HCT116 (cell line): ENCODE results near the gene EEF1G. TPM values are rescaled to one million over a fixed set of nuclear protein-coding genes. Genes with fewer than 3 reads are reported as not detected.
"Not testable (repeated sequence)": the region's sequence is repeated elsewhere in the genome, so short reads cannot be mapped to it uniquely, and the experiment has no call there.

ENCODE experiments used
- ATAC-seq: fragments of 200-7000 bp; cut with Tn5 transposase; 2 replicates; pipeline ENCODE4 v1.9.1; 2020; ENCODE audit warnings: mild to moderate bottlenecking, moderate library complexity
- BruUV-seq: library from RNA; stranded (reverse); fragments of 400-500 nt; replicated peaks from 2 replicates; lab custom pipeline; 2021; lab: Mats Ljungman, UMichigan
- CTCF ChIA-PET: fragments of 300-600 bp; sonication (Branson Sonifier 250); formaldehyde crosslinking; loops from one replicate; lab custom pipeline; 2021; ENCODE audit warnings: antibody characterized with exemption; lab: Charles Lee
- POLR2A ChIA-PET: fragments of 300-600, 350-600 bp; sonication (Branson Sonifier 250); formaldehyde crosslinking; loops from one replicate; lab custom pipeline; 2021; ENCODE audit warnings: antibody characterized with exemption; lab: Charles Lee
- RAD21 ChIA-PET, 2 experiments: fragments of 300-600 bp; sonication (Branson Sonifier 250); formaldehyde crosslinking; loops; one replicate each; lab custom pipeline; 2023; ENCODE audit warnings: low total read pairs in 2 of 2; ENCODE audit not compliant: uncharacterized antibody in 2 of 2, unreplicated experiment in 2 of 2, low non-redundant PET in 1 of 2; lab: Charles Lee
- DNase-seq: peaks from one replicate; pipeline ENCODE4 v3.0.0-alpha.2; 2010; ENCODE audit warnings: low read depth, low spot score
- H2AFZ ChIP-seq: fragments of 200-600 bp; shearing (Covaris generic), sonication (generic); 2 replicates; pipeline ENCODE4 v1.6.1; 2017; ENCODE audit warnings: low read depth, mixed run types, mixed read lengths, antibody characterized with exemption, low read length; ENCODE audit not compliant: poor library complexity, severe bottlenecking
- H3K27ac ChIP-seq: 2 replicates; pipeline ENCODE4 v1.5.1; 2012; ENCODE audit warnings: low read depth, low read length
- H3K27me3 ChIP-seq: fragments of 200-600 bp; sonication (generic); 2 replicates; pipeline ENCODE4 v1.6.1; 2016; ENCODE audit warnings: mixed run types, low read length, mixed read lengths; ENCODE audit not compliant: insufficient read depth
- H3K36me3 ChIP-seq, 2 experiments: fragments of 200-500 bp in 1 of 2; fragments of 200-600 bp in 1 of 2; sonication (Bioruptor generic) in 1 of 2; sonication (generic) in 1 of 2; 2 replicates each; pipeline versions ENCODE4 v1.5.1 to v1.6.1; 2014 to 2016; ENCODE audit warnings: low read length in 2 of 2, inconsistent platforms in 1 of 2, mixed read lengths in 1 of 2, mixed run types in 1 of 2; ENCODE audit not compliant: insufficient read depth in 2 of 2, control insufficient read depth in 1 of 2
- H3K4me1 ChIP-seq, 2 experiments: fragments of 200-600 bp in 1 of 2; sonication (generic) in 1 of 2; 2 replicates each; pipeline versions ENCODE4 v1.5.1 to v1.6.1; 2012 to 2017; ENCODE audit warnings: low read length in 2 of 2, inconsistent platforms in 1 of 2, mild to moderate bottlenecking in 1 of 2, mixed read lengths in 1 of 2, mixed run types in 1 of 2, moderate library complexity in 1 of 2; ENCODE audit not compliant: insufficient read depth in 2 of 2, control insufficient read depth in 1 of 2
- H3K4me2 ChIP-seq: fragments of 200-600 bp; sonication (generic); 2 replicates; pipeline ENCODE4 v1.6.1; 2017; ENCODE audit warnings: mixed run types, low read length, mixed read lengths
- H3K4me3 ChIP-seq, 2 experiments: fragments of 200-600 bp in 1 of 2; sonication (generic) in 1 of 2; replicated peaks in 1 of 2; 2 replicates each; pipeline ENCODE4 v1.5.1; 2011 to 2016; ENCODE audit warnings: low read length in 2 of 2, control low read depth in 1 of 2, low read depth in 1 of 2, mild to moderate bottlenecking in 1 of 2, mixed read lengths in 1 of 2, mixed run types in 1 of 2
- H3K79me2 ChIP-seq: fragments of 200-600 bp; sonication (generic); 2 replicates; pipeline ENCODE4 v1.6.1; 2017; ENCODE audit warnings: mild to moderate bottlenecking, mixed run types, low read length, moderate library complexity, mixed read lengths; ENCODE audit not compliant: insufficient read depth
- H3K9ac ChIP-seq: fragments of 200-600 bp; sonication (generic); 2 replicates; pipeline ENCODE4 v1.6.1; 2016; ENCODE audit warnings: low read length, mixed read lengths
- H3K9me2 ChIP-seq: fragments of 200-600 bp; sonication (generic), shearing (Covaris generic); 2 replicates; pipeline ENCODE4 v1.6.1; 2017; ENCODE audit warnings: mixed run types, mild to moderate bottlenecking, moderate library complexity; ENCODE audit not compliant: insufficient read depth
- H3K9me3 ChIP-seq, 2 experiments: fragments of 200-500 bp in 1 of 2; fragments of 200-600 bp in 1 of 2; sonication (Bioruptor generic) in 1 of 2; sonication (generic) in 1 of 2; 2 replicates each; pipeline ENCODE4 v1.6.1; 2014 to 2017; ENCODE audit warnings: low read length in 2 of 2, mixed read lengths in 2 of 2, inconsistent platforms in 1 of 2, low read depth in 1 of 2, mild to moderate bottlenecking in 1 of 2, mixed run types in 1 of 2, moderate library complexity in 1 of 2; ENCODE audit not compliant: control insufficient read depth in 1 of 2, insufficient read depth in 1 of 2
- H4K20me1 ChIP-seq: fragments of 200-600 bp; sonication (generic), shearing (Covaris generic); 2 replicates; pipeline ENCODE4 v1.6.1; 2017; ENCODE audit warnings: mixed run types, mild to moderate bottlenecking, moderate library complexity; ENCODE audit not compliant: insufficient read depth
- CBX3 ChIP-seq: IDR thresholded peaks from 2 replicates; pipeline ENCODE4 v1.6.1; 2012; ENCODE audit warnings: low read depth
- CTCF ChIP-seq, 3 experiments: fragments of 200-600 bp in 1 of 3; sonication (generic) in 1 of 3; IDR thresholded peaks in 2 of 3; conservative IDR thresholded peaks in 1 of 3; 2 replicates each; pipeline ENCODE4 v1.5.1; 2012 to 2017; ENCODE audit warnings: low read depth in 2 of 3, low read length in 2 of 3, antibody characterized with exemption in 1 of 3, borderline replicate concordance in 1 of 3, control low read depth in 1 of 3, mild to moderate bottlenecking in 1 of 3, mixed read lengths in 1 of 3, mixed run types in 1 of 3, moderate library complexity in 1 of 3; ENCODE audit not compliant: insufficient read depth in 1 of 3
- EGR1 ChIP-seq: IDR thresholded peaks from 2 replicates; pipeline ENCODE4 v1.6.1; 2012; ENCODE audit warnings: low read depth
- ELF1 ChIP-seq: IDR thresholded peaks from 2 replicates; pipeline ENCODE4 v1.6.1; 2012; ENCODE audit warnings: low read depth, borderline replicate concordance
- EZH2 ChIP-seq: fragments of 200-600 bp; sonication (generic); IDR thresholded peaks from 2 replicates; pipeline ENCODE4 v1.6.1; 2017; ENCODE audit warnings: antibody characterized with exemption, mixed run types
- FOSL1 ChIP-seq: IDR thresholded peaks from 2 replicates; pipeline ENCODE4 v1.6.1; 2012; ENCODE audit warnings: low read depth
- JUND ChIP-seq: IDR thresholded peaks from 2 replicates; pipeline ENCODE4 v1.6.1; 2012
- POLR2A ChIP-seq: IDR thresholded peaks from 2 replicates; pipeline ENCODE4 v1.7.0; 2011; ENCODE audit warnings: borderline replicate concordance; ENCODE audit not compliant: insufficient read depth, insufficient read length; ENCODE audit errors: extremely low read depth
- RAD21 ChIP-seq: IDR thresholded peaks from 2 replicates; pipeline ENCODE4 v1.6.1; 2012; ENCODE audit warnings: low read depth, mild to moderate bottlenecking
- SIN3A ChIP-seq: IDR thresholded peaks from 2 replicates; pipeline ENCODE4 v1.6.1; 2012; ENCODE audit warnings: low read depth
- SP1 ChIP-seq: IDR thresholded peaks from 2 replicates; pipeline ENCODE4 v1.6.1; 2012; ENCODE audit warnings: low read depth
- SRF ChIP-seq: IDR thresholded peaks from 2 replicates; pipeline ENCODE4 v1.6.1; 2012; ENCODE audit warnings: low read depth
- TCF7L2 ChIP-seq: IDR thresholded peaks from 2 replicates; pipeline ENCODE4 v1.7.0; 2011; ENCODE audit warnings: borderline replicate concordance, inconsistent platforms; ENCODE audit not compliant: insufficient read depth, insufficient read length; ENCODE audit errors: extremely low read depth
- ZBTB33 ChIP-seq: IDR thresholded peaks from 2 replicates; pipeline ENCODE4 v1.6.1; 2011; ENCODE audit warnings: mild to moderate bottlenecking, low read length, moderate library complexity; ENCODE audit not compliant: insufficient replicate concordance; ENCODE audit errors: extremely low read depth
- ZFX ChIP-seq: fragments of 450-650 bp; IDR thresholded peaks from 2 replicates; pipeline ENCODE4 v1.6.1; 2017
- ZNF274 ChIP-seq: fragments of 200-500 bp; sonication (Bioruptor generic); IDR thresholded peaks from 2 replicates; pipeline ENCODE4 v1.6.1; 2014; ENCODE audit warnings: mild to moderate bottlenecking, low read depth, low read length, inconsistent platforms
- intact Hi-C: fragments of 100-400 bp; cut with micrococcal nuclease; formaldehyde crosslinking; loops from 2 replicates; pipeline ENCODE4 v1.10.0; 2022
- total RNA-seq: library from RNA; stranded (reverse); gene quantifications from one replicate; pipeline ENCODE4 v1.2.1, GENCODE V29; 2021; ENCODE audit not compliant: unreplicated experiment

Gene EEF1G
- total RNA-seq, 1 experiment from 2014 or later = 1,901 TPM

- POLR2A ChIA-PET = interaction anchor here (0.7 to 2.7 kb wide), 5 partner anchors 8 to 135 kb away, joined by 3 to 15 read pairs (median 5); partner anchors contain the start of gene EEF1G
- H3K27ac ChIP-seq = peak overlapping the region; percentile 99
- not testable (repeated sequence) for H2AFZ ChIP-seq
Measured at GRCh38 chr11:62559626-62560025, 14.1 kb downstream of the EEF1G start.

GRCh38 chr11:62559204-62559603, 14.5 kb downstream of the EEF1G start:
- ChIA-PET POLR2A (interaction anchor here (0.7 to 2.7 kb wide), 6 partner anchors 8 to 134 kb away, joined by 3 to 15 read pairs (median 4); partner anchors contain the start of gene EEF1G), RAD21 (interaction anchor here (1.1 to 2.3 kb wide), 2 partner anchors 12 to 16 kb away, joined by 3 to 11 read pairs; no protein-coding TSS in a partner anchor), CTCF (interaction anchor here (1.3 to 5.8 kb wide), 4 partner anchors 14 to 165 kb away, joined by 6 to 93 read pairs (median 33); partner anchors contain the start of gene EEF1G)
- no peak for ATAC-seq
- H4K20me1 ChIP-seq = peaks cover 7% of the 10 kb centered on the region; the same call in 1 of the 2 replicates
- H3K79me2 ChIP-seq = peaks cover 65% of the 10 kb centered on the region
- H3K4me1 ChIP-seq = peaks cover 89 to 98% of the 10 kb centered on the region in 2 experiments
- H2AFZ ChIP-seq = no peak overlapping the region
- intact Hi-C loops = loop anchor here (5.0 kb wide), 1 partner anchor 283 kb away; no protein-coding TSS in a partner anchor
- H3K9me3 ChIP-seq = no peaks in the 10 kb centered on the region
- DNase-seq = no peak
- no peaks in the 10 kb centered on the region for H3K27me3 ChIP-seq
- peak overlapping the region; percentile 94 for H3K4me2 ChIP-seq
- BruUV-seq = no TSS peak
- no peak for TF ChIP-seq TCF7L2
- no peak for TF ChIP-seq RAD21
- TF ChIP-seq ZNF274 = no peak
- no peak for TF ChIP-seq ZFX
- no peak for TF ChIP-seq CTCF (IDR thresholded peaks at IDR 0.05 in 2 of 3, conservative IDR thresholded peaks at IDR 0.05 in 1 of 3; ENCODE audit: borderline replicate concordance in 1 of 3, insufficient read depth in 1 of 3, low read depth in 2 of 3, low read length in 2 of 3)
- TF ChIP-seq POLR2A = no peak
- TF ChIP-seq EGR1 = no peak
- TF ChIP-seq JUND = no peak
- TF ChIP-seq ELF1 = no peak
- no peak for TF ChIP-seq FOSL1
- no peak for TF ChIP-seq CBX3
- no peak for TF ChIP-seq SIN3A
- TF ChIP-seq SRF = no peak
- no peak for TF ChIP-seq SP1
- TF ChIP-seq EZH2 = no peak
- TF ChIP-seq ZBTB33 = no peak
- H3K36me3 ChIP-seq = peaks cover 20 to 41% of the 10 kb centered on the region in 2 experiments
- H3K27ac ChIP-seq = peak overlapping the region; percentile 99
- no peaks in the 10 kb centered on the region for H3K9me2 ChIP-seq
- peak overlapping the region; percentile 81 for H3K9ac ChIP-seq
- H3K4me3 ChIP-seq = no peak overlapping the region

More at GRCh38 chr11:62559626-62560025, 14.1 kb downstream of the EEF1G start:
- not testable (repeated sequence) for H4K20me1 ChIP-seq, DNase-seq, H3K4me3 ChIP-seq, ATAC-seq, H3K27me3 ChIP-seq, H3K9me2 ChIP-seq, H3K9me3 ChIP-seq
- ChIA-PET RAD21 (interaction anchor here (1.1 to 2.7 kb wide), 3 partner anchors 12 to 135 kb away, joined by 3 to 11 read pairs (median 9); no protein-coding TSS in a partner anchor), CTCF (interaction anchor here (1.0 to 5.8 kb wide), 5 partner anchors 14 to 165 kb away, joined by 3 to 93 read pairs (median 19); partner anchors contain the start of gene EEF1G)
- BruUV-seq = TSS peak; percentile 98
- intact Hi-C loops = loop anchor here (1.0 to 5.0 kb wide), 4 partner anchors 62 to 283 kb away; no protein-coding TSS in a partner anchor
- Histone ChIP-seq H3K9ac (peak overlapping the region; percentile 81), H3K79me2 (peaks cover 70% of the 10 kb centered on the region), H3K4me1 (peaks cover 85 to 94% of the 10 kb centered on the region in 2 experiments), H3K36me3 (peaks cover 20 to 41% of the 10 kb centered on the region in 2 experiments), H3K4me2 (peak overlapping the region; percentile 94)
